Suprapubic skin (tissue), 4 donors: ENCODE measurements around the gene CLDN10.

ENCODE experiments used
- EP300 ChIP-seq: sonication (generic); formaldehyde crosslinking; IDR thresholded peaks from one replicate; pipeline ENCODE4 v1.6.1; 2017; ENCODE audit warnings: antibody characterized with exemption
- POLR2A ChIP-seq, 2 donors: fragments of 450-650 bp; IDR thresholded peaks; one replicate each; pipeline ENCODE4 v1.6.1; 2017; ENCODE audit warnings: antibody characterized with exemption in 2 of 2, mild to moderate bottlenecking in 2 of 2, moderate library complexity in 2 of 2
- POLR2AphosphoS5 ChIP-seq, 3 donors: sonication (generic); formaldehyde crosslinking; IDR thresholded peaks; one replicate each; pipeline ENCODE4 v1.6.1; 2017; ENCODE audit warnings: antibody characterized with exemption in 3 of 3
- TF ChIP-seq, protein P1 (sequence below), 2 donors: fragments of 200-600 bp in 1 of 2; fragments of 450-650 bp in 1 of 2; sonication (generic) in 1 of 2; IDR thresholded peaks; one replicate each; pipeline ENCODE4 v1.5.1; 2016 to 2019; ENCODE audit warnings: antibody characterized with exemption in 2 of 2, mild to moderate bottlenecking in 1 of 2, moderate library complexity in 1 of 2

DNA sequence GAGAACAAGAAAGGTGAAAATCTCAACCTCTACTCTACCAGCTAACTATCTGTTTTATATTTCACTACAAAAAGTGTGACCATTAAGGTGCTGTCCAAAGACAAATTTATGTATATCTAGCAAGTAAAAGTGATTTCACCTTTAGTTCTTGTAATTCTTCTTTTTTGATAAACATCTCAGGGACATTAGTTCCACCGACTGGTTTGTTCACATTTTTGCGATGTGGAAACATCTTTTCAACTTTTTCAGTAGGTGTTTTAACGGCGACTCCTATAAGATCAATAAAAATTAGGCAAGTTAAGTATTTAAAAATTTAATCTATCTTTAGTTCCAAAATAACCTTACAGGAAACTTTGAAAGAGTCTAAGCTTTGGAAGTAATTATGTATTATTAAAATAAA, 33.3 kb downstream of the CLDN10 start:
- TF ChIP-seq, protein P1, sequence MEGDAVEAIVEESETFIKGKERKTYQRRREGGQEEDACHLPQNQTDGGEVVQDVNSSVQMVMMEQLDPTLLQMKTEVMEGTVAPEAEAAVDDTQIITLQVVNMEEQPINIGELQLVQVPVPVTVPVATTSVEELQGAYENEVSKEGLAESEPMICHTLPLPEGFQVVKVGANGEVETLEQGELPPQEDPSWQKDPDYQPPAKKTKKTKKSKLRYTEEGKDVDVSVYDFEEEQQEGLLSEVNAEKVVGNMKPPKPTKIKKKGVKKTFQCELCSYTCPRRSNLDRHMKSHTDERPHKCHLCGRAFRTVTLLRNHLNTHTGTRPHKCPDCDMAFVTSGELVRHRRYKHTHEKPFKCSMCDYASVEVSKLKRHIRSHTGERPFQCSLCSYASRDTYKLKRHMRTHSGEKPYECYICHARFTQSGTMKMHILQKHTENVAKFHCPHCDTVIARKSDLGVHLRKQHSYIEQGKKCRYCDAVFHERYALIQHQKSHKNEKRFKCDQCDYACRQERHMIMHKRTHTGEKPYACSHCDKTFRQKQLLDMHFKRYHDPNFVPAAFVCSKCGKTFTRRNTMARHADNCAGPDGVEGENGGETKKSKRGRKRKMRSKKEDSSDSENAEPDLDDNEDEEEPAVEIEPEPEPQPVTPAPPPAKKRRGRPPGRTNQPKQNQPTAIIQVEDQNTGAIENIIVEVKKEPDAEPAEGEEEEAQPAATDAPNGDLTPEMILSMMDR (IDR thresholded peaks at IDR 0.05): no peak
- TF ChIP-seq POLR2A (IDR thresholded peaks at IDR 0.05) (no peak), POLR2AphosphoS5 (IDR thresholded peaks at IDR 0.05) (no peak), EP300 (no peak)
